HCT116 (cell line): ENCODE results near the gene DOK7. TPM values are rescaled to one million over a fixed set of nuclear protein-coding genes. Genes with fewer than 3 reads are reported as not detected.

Experiments
- ATAC-seq: fragments of 200-7000 bp; cut with Tn5 transposase; 2 replicates; pipeline ENCODE4 v1.9.1; 2020; ENCODE audit warnings: mild to moderate bottlenecking, moderate library complexity
- BruUV-seq: library from RNA; stranded (reverse); fragments of 400-500 nt; replicated peaks from 2 replicates; lab custom pipeline; 2021; lab: Mats Ljungman, UMichigan
- CTCF ChIA-PET: fragments of 300-600 bp; sonication (Branson Sonifier 250); formaldehyde crosslinking; loops from one replicate; lab custom pipeline; 2021; ENCODE audit warnings: antibody characterized with exemption; lab: Charles Lee
- POLR2A ChIA-PET: fragments of 300-600, 350-600 bp; sonication (Branson Sonifier 250); formaldehyde crosslinking; loops from one replicate; lab custom pipeline; 2021; ENCODE audit warnings: antibody characterized with exemption; lab: Charles Lee
- RAD21 ChIA-PET, 2 experiments: fragments of 300-600 bp; sonication (Branson Sonifier 250); formaldehyde crosslinking; loops; one replicate each; lab custom pipeline; 2023; ENCODE audit warnings: low total read pairs in 2 of 2; ENCODE audit not compliant: uncharacterized antibody in 2 of 2, unreplicated experiment in 2 of 2, low non-redundant PET in 1 of 2; lab: Charles Lee
- DNase-seq: peaks from one replicate; pipeline ENCODE4 v3.0.0-alpha.2; 2010; ENCODE audit warnings: low read depth, low spot score
- H2AFZ ChIP-seq: fragments of 200-600 bp; shearing (Covaris generic), sonication (generic); 2 replicates; pipeline ENCODE4 v1.6.1; 2017; ENCODE audit warnings: low read depth, mixed run types, mixed read lengths, antibody characterized with exemption, low read length; ENCODE audit not compliant: poor library complexity, severe bottlenecking
- H3K27ac ChIP-seq: 2 replicates; pipeline ENCODE4 v1.5.1; 2012; ENCODE audit warnings: low read depth, low read length
- H3K27me3 ChIP-seq: fragments of 200-600 bp; sonication (generic); 2 replicates; pipeline ENCODE4 v1.6.1; 2016; ENCODE audit warnings: mixed run types, low read length, mixed read lengths; ENCODE audit not compliant: insufficient read depth
- H3K36me3 ChIP-seq, 2 experiments: fragments of 200-500 bp in 1 of 2; fragments of 200-600 bp in 1 of 2; sonication (Bioruptor generic) in 1 of 2; sonication (generic) in 1 of 2; 2 replicates each; pipeline versions ENCODE4 v1.5.1 to v1.6.1; 2014 to 2016; ENCODE audit warnings: low read length in 2 of 2, inconsistent platforms in 1 of 2, mixed read lengths in 1 of 2, mixed run types in 1 of 2; ENCODE audit not compliant: insufficient read depth in 2 of 2, control insufficient read depth in 1 of 2
- H3K4me1 ChIP-seq, 2 experiments: fragments of 200-600 bp in 1 of 2; sonication (generic) in 1 of 2; 2 replicates each; pipeline versions ENCODE4 v1.5.1 to v1.6.1; 2012 to 2017; ENCODE audit warnings: low read length in 2 of 2, inconsistent platforms in 1 of 2, mild to moderate bottlenecking in 1 of 2, mixed read lengths in 1 of 2, mixed run types in 1 of 2, moderate library complexity in 1 of 2; ENCODE audit not compliant: insufficient read depth in 2 of 2, control insufficient read depth in 1 of 2
- H3K4me2 ChIP-seq: fragments of 200-600 bp; sonication (generic); 2 replicates; pipeline ENCODE4 v1.6.1; 2017; ENCODE audit warnings: mixed run types, low read length, mixed read lengths
- H3K4me3 ChIP-seq, 2 experiments: fragments of 200-600 bp in 1 of 2; sonication (generic) in 1 of 2; replicated peaks in 1 of 2; 2 replicates each; pipeline ENCODE4 v1.5.1; 2011 to 2016; ENCODE audit warnings: low read length in 2 of 2, control low read depth in 1 of 2, low read depth in 1 of 2, mild to moderate bottlenecking in 1 of 2, mixed read lengths in 1 of 2, mixed run types in 1 of 2
- H3K79me2 ChIP-seq: fragments of 200-600 bp; sonication (generic); 2 replicates; pipeline ENCODE4 v1.6.1; 2017; ENCODE audit warnings: mild to moderate bottlenecking, mixed run types, low read length, moderate library complexity, mixed read lengths; ENCODE audit not compliant: insufficient read depth
- H3K9ac ChIP-seq: fragments of 200-600 bp; sonication (generic); 2 replicates; pipeline ENCODE4 v1.6.1; 2016; ENCODE audit warnings: low read length, mixed read lengths
- H3K9me2 ChIP-seq: fragments of 200-600 bp; sonication (generic), shearing (Covaris generic); 2 replicates; pipeline ENCODE4 v1.6.1; 2017; ENCODE audit warnings: mixed run types, mild to moderate bottlenecking, moderate library complexity; ENCODE audit not compliant: insufficient read depth
- H3K9me3 ChIP-seq, 2 experiments: fragments of 200-500 bp in 1 of 2; fragments of 200-600 bp in 1 of 2; sonication (Bioruptor generic) in 1 of 2; sonication (generic) in 1 of 2; 2 replicates each; pipeline ENCODE4 v1.6.1; 2014 to 2017; ENCODE audit warnings: low read length in 2 of 2, mixed read lengths in 2 of 2, inconsistent platforms in 1 of 2, low read depth in 1 of 2, mild to moderate bottlenecking in 1 of 2, mixed run types in 1 of 2, moderate library complexity in 1 of 2; ENCODE audit not compliant: control insufficient read depth in 1 of 2, insufficient read depth in 1 of 2
- H4K20me1 ChIP-seq: fragments of 200-600 bp; sonication (generic), shearing (Covaris generic); 2 replicates; pipeline ENCODE4 v1.6.1; 2017; ENCODE audit warnings: mixed run types, mild to moderate bottlenecking, moderate library complexity; ENCODE audit not compliant: insufficient read depth
- CBX3 ChIP-seq: IDR thresholded peaks from 2 replicates; pipeline ENCODE4 v1.6.1; 2012; ENCODE audit warnings: low read depth
- CEBPB ChIP-seq: IDR thresholded peaks from 2 replicates; pipeline ENCODE4 v1.6.1; 2012; ENCODE audit warnings: low read depth
- EGR1 ChIP-seq: IDR thresholded peaks from 2 replicates; pipeline ENCODE4 v1.6.1; 2012; ENCODE audit warnings: low read depth
- ELF1 ChIP-seq: IDR thresholded peaks from 2 replicates; pipeline ENCODE4 v1.6.1; 2012; ENCODE audit warnings: low read depth, borderline replicate concordance
- EZH2phosphoT487 ChIP-seq: fragments of 200-600 bp; IDR thresholded peaks from 2 replicates; pipeline ENCODE4 v1.6.1; 2018; ENCODE audit warnings: antibody characterized with exemption, borderline replicate concordance
- FOSL1 ChIP-seq: IDR thresholded peaks from 2 replicates; pipeline ENCODE4 v1.6.1; 2012; ENCODE audit warnings: low read depth
- JUND ChIP-seq: IDR thresholded peaks from 2 replicates; pipeline ENCODE4 v1.6.1; 2012
- POLR2A ChIP-seq: IDR thresholded peaks from 2 replicates; pipeline ENCODE4 v1.7.0; 2011; ENCODE audit warnings: borderline replicate concordance; ENCODE audit not compliant: insufficient read depth, insufficient read length; ENCODE audit errors: extremely low read depth
- POLR2AphosphoS5 ChIP-seq: IDR thresholded peaks from 2 replicates; pipeline ENCODE4 v1.6.1; 2011; ENCODE audit warnings: mild to moderate bottlenecking, low read depth, low read length, moderate library complexity
- RAD21 ChIP-seq: IDR thresholded peaks from 2 replicates; pipeline ENCODE4 v1.6.1; 2012; ENCODE audit warnings: low read depth, mild to moderate bottlenecking
- REST ChIP-seq: IDR thresholded peaks from 2 replicates; pipeline ENCODE4 v1.6.1; 2012; ENCODE audit warnings: low read depth
- SP1 ChIP-seq: IDR thresholded peaks from 2 replicates; pipeline ENCODE4 v1.6.1; 2012; ENCODE audit warnings: low read depth
- ZBTB33 ChIP-seq: IDR thresholded peaks from 2 replicates; pipeline ENCODE4 v1.6.1; 2011; ENCODE audit warnings: mild to moderate bottlenecking, low read length, moderate library complexity; ENCODE audit not compliant: insufficient replicate concordance; ENCODE audit errors: extremely low read depth
- ZFX ChIP-seq: fragments of 450-650 bp; IDR thresholded peaks from 2 replicates; pipeline ENCODE4 v1.6.1; 2017
- intact Hi-C: fragments of 100-400 bp; cut with micrococcal nuclease; formaldehyde crosslinking; loops from 2 replicates; pipeline ENCODE4 v1.10.0; 2022
- total RNA-seq: library from RNA; stranded (reverse); gene quantifications from one replicate; pipeline ENCODE4 v1.2.1, GENCODE V29; 2021; ENCODE audit not compliant: unreplicated experiment

DOK7 gene
- total RNA-seq, 1 experiment from 2014 or later, result 2.4 TPM

DNA sequence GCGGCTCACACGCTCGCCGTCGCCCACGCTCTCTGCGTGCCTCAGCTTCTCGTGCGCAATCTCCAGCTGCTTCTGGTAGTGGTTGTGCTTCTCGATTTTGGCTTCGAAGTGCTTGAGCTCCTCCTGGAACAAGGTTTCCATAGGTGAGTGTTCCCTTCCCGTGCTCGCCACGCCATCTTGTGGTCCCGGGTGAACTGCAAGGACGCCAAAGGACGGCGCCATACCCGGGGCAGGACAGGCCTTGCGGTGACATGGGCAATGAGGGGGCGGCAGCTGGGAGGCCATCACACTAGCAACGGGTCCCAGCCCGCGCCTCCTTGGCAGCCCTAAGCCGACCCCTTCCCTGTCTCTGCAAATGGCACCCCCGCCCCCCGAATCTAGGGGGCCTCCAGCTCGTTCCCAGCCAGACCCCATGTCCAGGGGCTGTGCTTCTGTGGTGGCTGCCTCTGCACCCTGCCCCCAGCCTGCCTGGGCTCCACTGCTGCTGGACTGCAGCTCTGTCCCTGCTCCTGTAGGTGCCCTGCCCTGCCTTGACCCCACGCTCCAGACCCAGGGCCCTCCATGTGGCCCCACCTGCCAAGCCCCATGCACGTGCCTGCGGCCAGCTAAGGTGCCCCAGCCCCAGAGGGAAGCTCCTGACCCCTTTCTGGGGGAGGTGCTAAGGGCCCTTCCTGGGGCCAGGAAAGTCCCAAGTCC is 51.8 kb downstream of the DOK7 start (continued):
- TF ChIP-seq REST, result no peak

DNA sequence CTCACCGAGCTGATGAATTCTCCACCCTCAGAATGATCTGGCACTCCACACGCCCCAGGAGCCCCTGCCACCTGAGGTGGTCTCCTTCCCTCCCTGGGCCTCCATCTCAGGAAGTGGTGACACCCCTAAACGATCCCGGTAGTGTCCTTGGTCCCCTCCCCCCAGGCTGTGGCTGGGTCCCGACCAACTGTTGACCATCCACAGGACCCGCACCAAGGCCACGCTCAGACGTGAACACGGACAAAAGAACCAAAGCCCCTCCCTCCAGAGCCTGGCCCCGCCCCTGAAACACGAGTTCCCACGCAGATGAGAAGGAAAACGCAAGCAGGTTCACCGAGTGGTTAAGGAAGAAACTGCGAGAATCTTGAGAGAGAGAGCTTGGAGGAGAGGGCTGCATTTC is 52.5 kb downstream of the DOK7 start:
- Histone ChIP-seq H3K9me2 (no peaks in the 10 kb centered on the region), H3K27me3 (no peaks in the 10 kb centered on the region)
- TF ChIP-seq POLR2A, result no peak
- TF ChIP-seq CBX3, result no peak
- TF ChIP-seq ZFX, result no peak
- TF ChIP-seq JUND, result no peak
- TF ChIP-seq RAD21, result no peak
- no peak for TF ChIP-seq ZBTB33
- TF ChIP-seq EGR1, result no peak
- no peak for TF ChIP-seq SP1
- TF ChIP-seq ELF1, result no peak
- no peak for TF ChIP-seq EZH2phosphoT487
- TF ChIP-seq POLR2AphosphoS5, result no peak
- TF ChIP-seq CEBPB, result no peak
- no peak for TF ChIP-seq FOSL1
- TF ChIP-seq, all 23 proteins: peak for 0
- ChIA-PET CTCF (no interaction called here), RAD21 (no interaction called here), POLR2A (no interaction called here)
- no TSS peak for BruUV-seq
- Histone ChIP-seq H3K4me3 (no peak overlapping the region), H4K20me1 (no peaks in the 10 kb centered on the region), H3K27ac (no peak overlapping the region), H3K79me2 (peaks cover 8% of the 10 kb centered on the region; the same call in 1 of the 2 replicates), H2AFZ (no peak overlapping the region), H3K4me1 (no peaks in the 10 kb centered on the region), H3K9me3 (no peaks in the 10 kb centered on the region), H3K4me2 (no peak overlapping the region), H3K9ac (no peak overlapping the region), H3K36me3 (peaks cover 15 to 48% of the 10 kb centered on the region in 2 experiments)
- DNase-seq (no peak), ATAC-seq (no peak)
- intact Hi-C loops, result no loop called here
